HepG2 (cell line): ENCODE results near the gene EFL1. TPM values are rescaled to one million over a fixed set of nuclear protein-coding genes. Genes with fewer than 3 reads are reported as not detected.

ENCODE experiments used
- ARID5B ChIP-seq: IDR thresholded peaks from 2 replicates; pipeline ENCODE4 v1.4.0; 2020; ENCODE audit warnings: mild to moderate bottlenecking, missing genetic modification reagents
- CCDC6 ChIP-seq: sonication (generic); formaldehyde crosslinking; IDR thresholded peaks from 2 replicates; pipeline ENCODE4 v1.8.1; 2022; ENCODE audit warnings: mild to moderate bottlenecking, missing genetic modification reagents, moderate library complexity
- E2F1 ChIP-seq: sonication (generic); formaldehyde crosslinking; IDR thresholded peaks from 2 replicates; pipeline ENCODE4 v1.5.0; 2020; ENCODE audit warnings: missing genetic modification reagents
- HMG20B ChIP-seq: conservative IDR thresholded peaks from 2 replicates; pipeline ENCODE4 v1.6.1; 2016; ENCODE audit warnings: missing genetic modification reagents, missing compliant biosample characterization
- HNF4A ChIP-seq: sonication (generic); formaldehyde crosslinking; IDR thresholded peaks from 2 replicates; pipeline ENCODE4 v1.4.0; 2020; ENCODE audit warnings: missing genetic modification reagents
- KAT8 ChIP-seq: IDR thresholded peaks from 2 replicates; pipeline ENCODE4 v1.6.1; 2016; ENCODE audit warnings: missing genetic modification reagents, missing compliant biosample characterization
- MAF1 ChIP-seq: sonication (generic); formaldehyde crosslinking; IDR thresholded peaks from 2 replicates; pipeline ENCODE4 v1.5.0; 2020; ENCODE audit warnings: missing genetic modification reagents, borderline replicate concordance
- PBX3 ChIP-seq: sonication (generic); formaldehyde crosslinking; IDR thresholded peaks from 2 replicates; pipeline ENCODE4 v1.8.1; 2023; ENCODE audit warnings: missing genetic modification reagents, inconsistent platforms, borderline replicate concordance
- SALL1 ChIP-seq: sonication (generic); formaldehyde crosslinking; IDR thresholded peaks from 2 replicates; pipeline ENCODE4 v1.8.0; 2022; ENCODE audit warnings: mild to moderate bottlenecking, missing genetic modification reagents
- SOX5 ChIP-seq: IDR thresholded peaks from 2 replicates; pipeline ENCODE4 v1.6.1; 2016; ENCODE audit warnings: borderline replicate concordance
- YEATS2 ChIP-seq: sonication (generic); formaldehyde crosslinking; IDR thresholded peaks from 2 replicates; pipeline ENCODE4 v1.4.0; 2020; ENCODE audit warnings: missing genetic modification reagents, borderline replicate concordance
- ZNF205 ChIP-seq: IDR thresholded peaks from 2 replicates; pipeline ENCODE4 v1.6.1; 2018; ENCODE audit warnings: missing biosample characterization, missing genetic modification reagents
- ZNF292 ChIP-seq: sonication (generic); formaldehyde crosslinking; IDR thresholded peaks from 2 replicates; pipeline ENCODE4 v1.8.1; 2022; ENCODE audit warnings: mild to moderate bottlenecking, low read depth, missing genetic modification reagents, borderline replicate concordance
- ZNF44 ChIP-seq: sonication (generic); formaldehyde crosslinking; IDR thresholded peaks from 2 replicates; pipeline ENCODE4 v1.5.1; 2020; ENCODE audit warnings: mild to moderate bottlenecking, missing genetic modification reagents
- ZNF468 ChIP-seq: sonication (generic); formaldehyde crosslinking; IDR thresholded peaks from 2 replicates; pipeline ENCODE4 v1.8.0; 2022; ENCODE audit warnings: mild to moderate bottlenecking, moderate library complexity, missing genetic modification reagents
- ZNF501 ChIP-seq: sonication (generic); formaldehyde crosslinking; IDR thresholded peaks from 2 replicates; pipeline ENCODE4 v1.5.1; 2020; ENCODE audit warnings: mild to moderate bottlenecking, moderate library complexity, missing genetic modification reagents
- ZNF644 ChIP-seq: IDR thresholded peaks from 2 replicates; pipeline ENCODE4 v1.6.1; 2016; ENCODE audit warnings: low read depth
- ZNF772 ChIP-seq: sonication (generic); formaldehyde crosslinking; IDR thresholded peaks from 2 replicates; pipeline ENCODE4 v1.5.0; 2020; ENCODE audit warnings: mild to moderate bottlenecking, missing genetic modification reagents
- polyA plus RNA-seq, 8 experiments: library from polyadenylated mRNA; depleted of rRNA in 3 of 8; stranded (reverse) in 7 of 8; unstranded in 1 of 8; fragments of >200 nt; fragmentation: Illumina TruSeq in 4 of 8; extraction: Trizol in 4 of 8; gene quantifications; 2 replicates each; pipeline versions ENCODE4 v1.2.1 to v1.2.3, GENCODE V29; 2011 to 2016; ENCODE audit warnings: low read depth in 4 of 8, missing spikeins in 1 of 8, mixed read lengths in 1 of 8; ENCODE audit not compliant: insufficient read depth in 1 of 8
- total RNA-seq, 5 experiments: library from RNA; depleted of rRNA; stranded (reverse); fragments of >200 nt; fragmentation: Illumina TruSeq; extraction: Trizol; gene quantifications; 2 replicates each; pipeline ENCODE4 v1.2.3, GENCODE V29; 2016; ENCODE audit warnings: low read depth in 1 of 5
- TF ChIP-seq, protein P1 (sequence below): sonication (generic); formaldehyde crosslinking; conservative IDR thresholded peaks from 2 replicates; pipeline ENCODE4 v1.5.0; 2020; ENCODE audit warnings: missing genetic modification reagents
- TF ChIP-seq, protein P2 (sequence below): sonication (generic); formaldehyde crosslinking; IDR thresholded peaks from 2 replicates; pipeline ENCODE4 v1.8.1; 2023; ENCODE audit warnings: mild to moderate bottlenecking, inconsistent platforms, moderate library complexity, missing genetic modification reagents, borderline replicate concordance
- TF ChIP-seq, protein P3 (sequence below): sonication (generic); formaldehyde crosslinking; IDR thresholded peaks from 2 replicates; pipeline ENCODE4 v1.4.0; 2020; ENCODE audit warnings: mild to moderate bottlenecking, missing genetic modification reagents

Gene EFL1
- total and polyA plus RNA-seq, 2 of the 13 experiments (the other 11 are each of a cell fraction or from before 2014, with no cell fraction given): 6.4 to 12.0 TPM

DNA sequence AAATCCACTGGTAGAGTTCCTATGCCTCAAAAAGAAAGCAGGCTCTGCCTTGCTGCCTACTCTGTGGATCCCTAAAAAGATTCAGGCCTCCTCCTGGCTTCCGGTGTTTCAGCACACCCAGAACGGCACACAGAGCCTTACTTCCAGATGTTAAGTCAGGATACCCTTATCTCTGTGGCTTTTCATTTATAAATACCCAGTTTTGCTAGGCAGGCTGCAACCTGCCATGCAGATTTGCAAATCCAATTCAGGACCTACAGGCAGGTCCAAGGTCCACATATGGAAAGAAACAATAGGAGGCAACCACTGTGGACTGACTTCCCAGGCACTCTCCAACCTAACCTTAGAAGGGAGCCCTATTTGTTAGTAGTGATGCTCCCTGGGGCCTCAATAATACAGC is 30.7 kb downstream of the EFL1 start (continued):
- TF ChIP-seq, protein P1, sequence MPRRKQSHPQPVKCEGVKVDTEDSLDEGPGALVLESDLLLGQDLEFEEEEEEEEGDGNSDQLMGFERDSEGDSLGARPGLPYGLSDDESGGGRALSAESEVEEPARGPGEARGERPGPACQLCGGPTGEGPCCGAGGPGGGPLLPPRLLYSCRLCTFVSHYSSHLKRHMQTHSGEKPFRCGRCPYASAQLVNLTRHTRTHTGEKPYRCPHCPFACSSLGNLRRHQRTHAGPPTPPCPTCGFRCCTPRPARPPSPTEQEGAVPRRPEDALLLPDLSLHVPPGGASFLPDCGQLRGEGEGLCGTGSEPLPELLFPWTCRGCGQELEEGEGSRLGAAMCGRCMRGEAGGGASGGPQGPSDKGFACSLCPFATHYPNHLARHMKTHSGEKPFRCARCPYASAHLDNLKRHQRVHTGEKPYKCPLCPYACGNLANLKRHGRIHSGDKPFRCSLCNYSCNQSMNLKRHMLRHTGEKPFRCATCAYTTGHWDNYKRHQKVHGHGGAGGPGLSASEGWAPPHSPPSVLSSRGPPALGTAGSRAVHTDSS (CRISPR knock-in tag): no peak
- TF ChIP-seq SOX5 (CRISPR knock-in tag) (peak; percentile 72; the same call in 1 of the 2 replicates), ZNF44 (CRISPR knock-in tag) (no peak), SALL1 (CRISPR knock-in tag) (peak; percentile 18; the same call in 1 of the 2 replicates), KAT8 (CRISPR knock-in tag) (no peak), ZNF501 (CRISPR knock-in tag) (no peak), CCDC6 (no peak), ARID5B (CRISPR knock-in tag) (peak; percentile 44; the same call in 1 of the 2 replicates), ZNF468 (CRISPR knock-in tag) (no peak), E2F1 (CRISPR knock-in tag) (no peak), ZNF205 (CRISPR knock-in tag) (no peak), MAF1 (no peak), HMG20B (no peak), ZNF644 (peak; percentile 86; the same call in 1 of the 2 replicates), YEATS2 (CRISPR knock-in tag) (no peak), HNF4A (CRISPR knock-in tag) (peak; percentile 83), PBX3 (CRISPR knock-in tag) (no peak), ZNF772 (CRISPR knock-in tag) (no peak), ZNF292 (CRISPR knock-in tag) (no peak)
- TF ChIP-seq, protein P2, sequence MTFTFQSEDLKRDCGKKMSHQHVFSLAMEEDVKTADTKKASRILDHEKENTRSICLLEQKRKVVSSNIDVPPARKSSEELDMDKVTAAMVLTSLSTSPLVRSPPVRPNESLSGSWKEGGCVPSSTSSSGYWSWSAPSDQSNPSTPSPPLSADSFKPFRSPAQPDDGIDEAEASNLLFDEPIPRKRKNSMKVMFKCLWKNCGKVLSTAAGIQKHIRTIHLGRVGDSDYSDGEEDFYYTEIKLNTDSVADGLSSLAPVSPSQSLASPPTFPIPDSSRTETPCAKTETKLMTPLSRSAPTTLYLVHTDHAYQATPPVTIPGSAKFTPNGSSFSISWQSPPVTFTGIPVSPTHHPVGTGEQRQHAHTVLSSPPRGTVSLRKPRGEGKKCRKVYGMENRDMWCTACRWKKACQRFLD (CRISPR knock-in tag): no peak
- TF ChIP-seq, protein P3, sequence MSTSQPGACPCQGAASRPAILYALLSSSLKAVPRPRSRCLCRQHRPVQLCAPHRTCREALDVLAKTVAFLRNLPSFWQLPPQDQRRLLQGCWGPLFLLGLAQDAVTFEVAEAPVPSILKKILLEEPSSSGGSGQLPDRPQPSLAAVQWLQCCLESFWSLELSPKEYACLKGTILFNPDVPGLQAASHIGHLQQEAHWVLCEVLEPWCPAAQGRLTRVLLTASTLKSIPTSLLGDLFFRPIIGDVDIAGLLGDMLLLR (CRISPR knock-in tag): no peak
